Activated effector memory CD4-positive, alpha-beta T cell treated with Interleukin-2 at 50 U/mL for 16 hours (primary cell): ENCODE results near the gene UST.

Experiments used
- DNase-seq: peaks from one replicate; pipeline ENCODE4 v3.0.0-alpha.2; 2020

The UST gene

DNA sequence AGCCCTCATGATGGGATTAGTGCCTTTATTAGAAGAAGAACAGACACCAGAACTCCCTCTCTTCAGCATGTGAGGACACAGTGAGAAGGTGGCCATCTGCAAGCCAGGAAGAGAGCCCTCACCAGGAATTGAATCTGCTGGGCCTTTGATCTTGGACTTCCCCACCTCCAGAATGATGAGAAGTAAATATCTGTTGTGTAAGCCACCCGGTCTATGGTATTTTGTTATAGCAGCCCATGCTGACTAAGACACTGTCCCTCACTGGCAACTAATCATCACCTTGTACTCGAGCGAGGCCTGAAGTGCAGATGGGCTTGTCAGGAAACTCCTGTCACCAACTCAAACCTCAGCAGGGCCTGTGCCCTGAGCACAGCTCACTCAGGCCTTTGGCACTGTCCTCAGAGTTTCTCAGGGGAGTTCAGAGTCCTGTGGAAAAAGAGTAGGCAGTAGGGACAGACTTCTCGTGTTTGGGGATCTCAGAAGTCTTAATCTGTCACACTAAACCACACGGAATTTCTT is 62.0 kb downstream of the UST start:
- no peak for DNase-seq

DNA sequence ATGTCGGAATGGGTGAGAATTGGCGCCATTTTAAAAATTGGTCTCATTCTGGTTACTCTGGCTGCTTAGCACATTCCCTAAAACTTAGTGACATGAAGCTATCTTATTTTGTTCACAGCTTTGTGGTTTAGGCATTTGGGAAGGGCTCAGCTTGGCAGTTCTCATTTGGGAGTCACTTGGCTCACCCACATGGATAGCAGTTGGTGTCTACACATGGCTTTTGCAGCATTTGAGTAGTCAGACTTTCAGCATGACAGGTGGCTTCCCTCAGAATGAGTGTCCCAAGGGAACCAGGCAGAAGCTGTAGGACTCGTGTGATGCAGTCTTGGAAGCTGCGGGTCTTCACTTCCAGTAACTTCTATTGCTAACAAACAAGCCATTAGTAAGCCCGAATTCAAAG is 64.6 kb downstream of the UST start:
- no peak for DNase-seq

DNA sequence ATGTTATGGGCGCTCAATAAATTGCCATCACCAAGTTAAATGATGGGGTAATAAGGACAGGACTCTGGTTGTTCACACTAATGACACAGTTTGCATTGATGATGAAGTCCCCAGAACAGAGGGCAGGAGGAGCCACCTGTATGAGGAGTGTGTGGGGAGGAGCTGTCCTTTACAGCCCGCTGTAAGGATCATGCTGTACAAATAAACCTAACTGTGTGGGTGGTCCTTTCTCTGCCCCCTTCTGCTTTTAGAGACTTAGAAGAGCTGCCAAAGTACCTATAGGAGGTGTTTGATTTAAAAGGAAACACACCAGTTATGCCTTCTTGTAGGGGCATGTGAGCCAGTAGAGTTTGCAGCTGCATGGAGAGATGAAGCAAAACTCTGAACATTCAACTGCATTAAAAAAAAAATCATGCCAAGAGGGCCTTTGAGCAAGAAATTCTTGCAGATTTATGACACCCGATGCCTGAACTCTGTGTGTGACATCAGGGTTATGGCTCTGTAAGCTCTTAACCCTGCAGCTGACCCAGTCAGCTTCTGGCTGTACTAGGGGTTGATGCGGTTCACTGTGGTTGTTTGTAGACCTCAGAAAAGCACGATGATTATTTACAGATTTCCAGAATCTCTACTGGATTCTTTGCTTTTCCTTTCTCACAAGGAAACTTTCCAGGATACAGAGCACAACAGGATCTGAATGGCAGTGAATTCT is 67.4 kb downstream of the UST start:
- no peak for DNase-seq

DNA sequence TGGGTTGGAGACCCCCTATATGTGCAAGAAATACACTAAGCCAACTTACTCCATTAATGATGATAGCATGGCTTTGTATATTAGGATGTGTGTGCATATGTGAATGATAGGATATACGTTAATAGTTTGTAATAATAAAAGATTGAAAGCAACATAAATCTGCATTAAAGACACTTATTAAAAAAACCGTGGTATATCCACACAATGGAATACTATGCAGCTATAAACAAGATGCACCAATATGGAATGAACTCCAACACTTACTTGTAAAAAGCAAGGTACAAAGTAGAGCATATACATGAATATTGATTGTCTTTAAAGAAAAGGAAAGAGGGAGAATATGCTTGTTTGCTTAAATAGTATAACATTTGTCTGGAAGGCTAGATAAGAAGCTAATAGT is 68.0 kb downstream of the UST start:
- no peak for DNase-seq

DNA sequence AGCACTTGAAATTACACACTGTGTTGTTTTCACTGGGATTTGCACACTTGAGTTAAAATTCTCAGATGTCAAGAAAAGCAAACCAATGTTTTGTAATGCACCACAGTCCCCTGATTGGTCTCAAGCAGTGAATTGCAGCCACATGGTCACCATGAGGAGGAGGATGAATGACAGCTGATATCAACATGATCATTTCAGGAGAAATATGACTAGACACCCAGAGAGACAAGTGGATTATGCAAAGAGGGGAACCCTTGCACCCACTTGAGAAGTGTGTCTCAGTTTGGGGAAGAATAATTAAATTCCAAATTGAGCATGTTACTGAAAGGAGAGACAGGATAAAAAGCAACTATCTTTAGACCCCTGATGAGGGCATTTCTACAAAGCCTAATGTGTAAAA is 69.3 kb downstream of the UST start:
- DNase-seq, result no peak

DNA sequence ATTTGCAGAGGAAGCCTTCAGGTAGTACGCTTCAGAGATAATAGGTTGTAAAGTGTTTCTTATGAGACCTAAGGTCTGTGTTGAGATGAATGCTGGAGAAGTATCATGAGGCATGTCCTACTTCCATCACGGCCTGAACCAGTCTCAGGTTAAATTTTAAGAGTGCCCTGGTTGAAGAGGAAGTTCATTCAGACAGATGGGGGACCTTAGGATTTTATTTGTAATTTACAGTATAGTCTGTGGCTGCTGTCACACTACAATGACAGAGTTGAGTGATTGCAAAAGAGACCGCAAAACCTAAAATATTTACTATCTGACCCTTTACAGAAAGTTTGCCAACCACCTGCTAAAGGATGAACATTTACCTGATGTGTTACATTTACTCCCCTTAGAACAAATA is 70.9 kb downstream of the UST start:
- DNase-seq, result no peak

DNA sequence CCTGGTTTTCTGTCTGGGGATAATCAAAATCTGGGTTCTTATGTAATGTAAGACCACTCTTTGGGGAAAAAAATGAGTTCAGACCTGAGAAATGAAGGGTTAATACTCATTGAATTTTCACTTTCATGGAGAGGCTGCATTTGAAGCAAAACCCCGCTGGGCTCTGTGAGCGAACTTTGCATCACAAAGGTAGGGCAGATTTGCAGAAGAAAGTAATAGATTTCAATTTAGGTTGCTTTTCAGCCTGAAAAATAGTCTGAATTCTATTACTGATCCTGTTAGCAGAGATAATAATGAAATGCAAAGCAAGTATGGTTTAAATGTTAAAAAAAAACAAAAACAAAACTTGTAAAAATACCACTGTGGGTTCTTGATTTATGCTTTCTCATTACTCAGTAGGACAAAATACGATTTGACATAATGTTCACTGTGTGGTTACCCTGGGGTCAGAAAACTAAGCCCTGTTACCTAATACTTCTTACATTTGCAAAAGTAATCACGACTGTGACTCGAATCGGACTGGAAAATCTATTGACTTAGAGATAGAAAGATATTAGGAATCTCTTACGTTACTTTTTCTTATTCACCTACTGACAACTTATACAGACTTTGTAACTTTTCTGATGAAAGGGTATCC is 72.2 kb downstream of the UST start:
- DNase-seq, result no peak

DNA sequence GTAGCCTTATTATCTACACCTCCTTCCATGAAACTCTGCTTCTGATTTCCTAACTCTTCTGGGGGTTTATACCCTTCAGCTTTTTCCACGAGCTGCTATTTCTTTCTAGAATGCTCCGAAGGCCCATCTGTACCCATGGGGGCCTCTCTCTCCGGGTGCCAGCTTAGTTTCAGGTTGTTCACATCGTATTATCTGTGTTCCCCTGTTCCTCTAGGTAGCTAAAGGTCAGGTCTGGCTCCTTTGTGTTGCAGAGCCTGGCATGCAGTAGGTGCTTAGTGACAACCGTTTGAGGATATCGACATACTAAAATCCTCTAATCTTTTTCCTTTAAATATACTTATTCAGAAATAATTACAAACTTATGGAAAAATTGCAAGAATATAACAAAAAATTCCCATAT is 73.0 kb downstream of the UST start:
- DNase-seq, result no peak

DNA sequence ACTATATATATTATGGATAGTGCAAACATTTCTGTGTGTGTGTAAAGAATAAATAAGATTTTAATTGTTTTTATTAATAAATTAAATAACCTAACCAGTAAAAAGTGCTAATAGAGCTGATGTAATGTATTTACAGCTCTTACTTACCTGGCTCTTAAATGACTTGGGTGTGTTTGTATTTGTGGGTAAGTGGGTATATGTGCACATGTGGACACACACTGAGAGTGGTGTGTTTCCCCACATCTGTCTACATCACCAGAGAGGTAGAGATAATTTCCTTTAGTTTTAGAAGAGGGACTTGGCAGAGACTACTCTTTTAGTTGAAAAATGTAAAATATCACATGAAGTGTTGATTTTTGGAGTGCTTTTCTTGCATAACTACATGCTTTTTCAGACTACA is 76.0 kb downstream of the UST start:
- no peak for DNase-seq

DNA sequence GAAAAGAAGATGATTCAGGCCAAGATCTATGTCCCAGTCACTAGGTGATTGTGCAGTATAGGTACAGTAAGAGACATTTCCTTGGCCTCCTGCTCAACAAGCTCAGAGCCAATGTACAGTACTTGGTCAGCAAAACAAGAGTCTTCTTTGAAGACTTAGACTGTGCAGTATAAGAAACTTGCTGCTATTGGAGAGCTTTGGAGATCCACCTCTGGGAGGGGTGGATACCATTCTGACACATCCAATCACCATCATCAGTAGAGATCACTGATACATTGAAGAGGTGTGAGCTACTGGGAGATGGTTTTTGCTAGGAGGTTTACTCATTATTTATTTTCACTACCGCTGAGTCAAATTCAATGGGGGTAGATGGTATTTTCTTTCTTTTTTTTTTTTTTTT is 77.5 kb downstream of the UST start:
- no peak for DNase-seq

DNA sequence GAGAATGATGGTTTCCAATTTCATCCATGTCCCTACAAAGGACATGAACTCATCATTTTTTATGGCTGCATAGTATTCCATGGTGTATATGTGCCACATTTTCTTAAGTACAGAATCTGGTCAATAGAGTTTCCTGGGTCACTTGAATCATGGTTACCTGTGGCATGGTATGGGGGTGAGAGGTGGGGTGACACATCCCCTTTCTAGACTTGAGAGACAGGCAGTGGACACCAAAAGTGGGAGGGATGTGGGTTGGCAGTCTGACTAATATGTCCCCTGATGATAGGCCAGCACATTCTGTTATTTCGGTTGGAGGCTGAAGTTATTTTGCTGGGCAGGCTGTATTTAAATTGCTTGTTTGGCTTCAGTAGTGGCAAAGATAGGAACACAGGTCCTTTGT is 78.1 kb downstream of the UST start:
- DNase-seq, result no peak

DNA sequence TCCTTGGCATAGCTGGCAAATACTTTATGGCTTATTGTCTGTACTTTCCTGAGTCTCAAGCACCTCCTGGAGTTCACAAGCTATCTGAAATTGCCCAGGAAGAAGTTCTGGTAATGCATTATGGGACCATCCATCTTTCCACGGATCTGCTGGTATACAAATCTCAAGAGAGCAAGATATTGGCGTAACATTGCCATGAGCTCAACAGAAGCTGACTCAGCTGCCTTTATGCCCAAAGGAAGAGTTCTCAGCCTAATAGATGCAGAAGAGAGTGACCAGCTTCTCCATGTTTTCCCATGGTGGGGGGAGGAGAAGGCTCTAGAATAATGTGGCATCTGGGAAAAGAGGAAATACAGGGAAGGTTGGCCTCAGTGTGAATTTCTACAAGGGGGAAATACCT is 78.7 kb downstream of the UST start:
- no peak for DNase-seq

DNA sequence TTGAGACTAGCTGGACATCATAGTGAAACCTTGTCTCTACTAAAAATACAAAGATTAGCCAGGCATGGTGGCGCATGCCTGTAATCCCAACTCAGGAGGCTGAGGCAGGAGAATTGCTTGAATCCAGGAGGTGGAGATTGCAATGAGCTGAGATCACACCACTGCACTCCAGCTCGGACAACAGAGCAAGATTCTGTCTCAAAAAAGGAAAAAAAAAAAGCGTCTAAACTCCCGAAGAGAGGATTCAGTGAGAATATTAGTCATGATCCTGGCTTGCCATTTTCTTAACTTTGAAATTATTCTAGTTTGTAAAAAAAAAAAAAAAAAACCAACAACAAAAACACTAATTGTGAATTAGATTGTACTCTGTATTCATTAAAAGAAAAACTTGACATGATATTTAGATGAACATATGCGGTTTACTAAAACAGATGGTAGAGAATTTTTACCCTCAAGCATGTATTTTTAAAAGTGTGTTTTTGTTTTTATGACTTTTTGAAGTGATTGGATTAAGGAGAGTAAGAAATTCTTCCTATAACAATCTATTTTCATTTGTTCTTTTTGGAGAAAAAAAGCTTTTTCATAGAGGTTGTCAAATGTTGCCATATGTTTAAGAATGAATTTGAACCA is 80.7 kb downstream of the UST start:
- no peak for DNase-seq

DNA sequence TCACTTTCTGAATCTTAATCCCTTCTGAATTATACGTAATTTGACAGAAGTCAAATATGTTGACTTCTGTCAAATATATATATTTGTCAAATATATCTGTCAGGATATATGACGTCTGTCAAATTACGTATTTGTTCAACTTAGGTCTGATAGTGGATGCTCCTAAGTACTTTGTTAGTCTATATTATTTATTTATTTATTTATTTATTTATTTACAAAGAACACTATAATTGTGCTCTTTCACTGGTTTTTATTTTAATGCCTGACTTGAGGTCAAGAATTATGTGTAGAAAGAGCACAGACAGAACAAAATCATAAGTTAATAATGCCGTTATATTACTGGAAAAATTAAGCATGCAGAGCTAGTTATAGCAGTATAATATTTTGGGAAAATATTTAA is 81.2 kb downstream of the UST start:
- no peak for DNase-seq

DNA sequence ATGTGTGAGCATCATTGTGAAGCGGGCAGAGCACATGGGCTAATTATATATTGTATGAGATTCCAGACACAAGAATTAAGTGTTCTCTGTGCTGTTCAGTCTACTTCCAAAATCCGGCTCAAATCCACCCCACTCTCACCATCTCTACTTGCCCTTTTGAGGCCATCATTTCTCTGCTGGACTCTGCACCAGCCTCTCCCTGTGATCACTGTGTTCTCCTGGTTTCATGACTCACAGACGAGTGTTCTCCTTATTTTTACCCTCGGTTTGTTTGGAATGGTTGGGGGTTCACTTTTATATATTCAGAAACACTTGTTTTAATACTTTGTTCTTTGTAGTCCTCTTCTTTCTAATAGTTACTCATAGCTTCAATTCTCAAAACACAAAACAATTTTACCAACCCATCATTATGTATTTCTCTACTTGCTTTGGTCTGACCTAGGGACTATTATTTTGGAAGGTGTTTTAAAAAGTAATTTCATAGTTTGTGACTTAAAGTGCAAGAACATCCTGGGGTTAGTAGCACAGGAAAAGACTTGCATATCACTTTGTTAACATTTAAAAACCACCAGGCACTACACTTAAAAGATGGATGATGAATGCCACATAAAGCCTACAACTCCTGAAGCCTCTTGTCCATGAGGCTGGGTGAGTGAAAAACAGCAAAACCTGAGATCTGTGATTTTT is 82.7 kb downstream of the UST start:
- DNase-seq, result no peak

DNA sequence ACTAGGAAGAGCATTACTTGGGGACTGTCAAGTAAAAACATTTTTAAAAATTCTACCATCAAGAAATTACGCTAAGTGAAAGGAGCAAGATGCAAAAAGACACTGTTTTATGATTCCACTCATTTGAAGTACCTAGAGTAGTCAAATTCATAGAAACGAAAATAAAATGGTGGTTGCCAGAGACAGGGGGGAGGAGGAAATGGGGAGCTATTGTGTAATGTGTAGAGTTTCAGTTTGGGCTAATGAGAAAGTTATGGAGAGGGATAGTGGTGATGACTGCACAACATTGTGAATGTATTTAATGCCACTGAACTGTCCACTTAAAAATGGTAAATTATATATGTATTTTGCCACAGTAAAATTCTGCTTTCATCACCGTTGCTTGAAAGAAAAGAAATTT is 83.8 kb downstream of the UST start:
- DNase-seq, result no peak

DNA sequence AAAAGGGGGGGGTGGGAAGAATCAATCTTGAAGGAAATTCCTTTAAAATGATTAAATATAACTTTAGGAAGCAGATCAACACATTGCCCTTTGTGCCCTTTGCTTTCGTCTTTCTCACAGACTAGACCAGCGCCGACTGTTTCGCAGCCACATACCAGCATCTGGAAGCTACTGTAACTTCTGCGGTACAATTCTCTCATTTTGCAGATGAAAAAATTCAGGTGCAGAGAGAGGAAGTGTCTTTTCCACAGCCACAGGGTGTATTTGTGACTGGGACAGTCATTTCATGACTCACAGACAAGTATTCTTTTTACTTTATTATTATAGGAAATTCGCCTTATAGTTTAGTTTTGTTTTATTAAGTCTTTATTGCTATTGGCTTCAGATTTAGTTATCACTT is 84.2 kb downstream of the UST start:
- DNase-seq, result peak; percentile 16

DNA sequence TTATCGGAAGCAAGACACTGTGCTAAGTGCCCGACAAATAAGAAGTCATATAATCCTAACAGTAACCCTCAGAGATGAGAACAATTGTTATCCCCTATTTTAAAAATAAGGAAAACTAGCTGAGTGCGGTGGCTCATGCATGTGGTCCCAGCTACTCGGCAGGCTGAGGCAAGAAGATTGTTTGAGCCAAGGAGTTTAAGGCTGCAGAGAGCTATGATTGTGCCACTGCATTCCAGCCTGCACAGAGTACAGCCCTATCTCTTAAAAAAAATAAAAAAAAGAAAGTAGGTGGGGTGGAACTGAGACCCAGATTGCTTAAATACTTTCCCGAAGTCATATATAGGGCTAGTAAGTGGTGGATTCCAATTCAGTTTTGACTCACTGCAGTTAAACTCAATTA is 84.7 kb downstream of the UST start:
- DNase-seq, result no peak

DNA sequence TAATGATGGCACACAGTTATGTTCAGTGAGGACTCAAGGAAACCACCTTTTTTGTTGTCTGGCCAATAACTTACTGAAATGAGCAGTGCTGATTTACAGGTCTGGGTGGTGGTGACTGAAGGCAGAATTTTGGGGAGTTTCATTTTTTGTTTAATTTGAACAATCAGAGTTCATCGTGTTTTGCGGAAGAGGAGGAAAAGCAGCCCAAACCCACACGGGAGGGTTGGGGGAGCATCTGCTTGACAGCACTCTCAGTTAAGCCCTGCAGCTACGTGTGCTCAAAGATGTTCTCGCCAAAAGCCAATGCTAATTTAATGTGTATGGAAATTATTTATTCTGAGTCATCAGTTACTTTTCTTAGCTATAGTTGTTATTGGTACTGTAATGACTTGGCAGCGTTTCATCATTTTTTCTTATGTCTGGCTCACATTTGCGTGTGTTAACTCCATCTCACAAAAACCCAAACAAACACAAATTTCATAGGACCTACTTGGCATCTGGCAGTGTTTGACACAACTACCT is 89.2 kb downstream of the UST start:
- DNase-seq, result no peak

DNA sequence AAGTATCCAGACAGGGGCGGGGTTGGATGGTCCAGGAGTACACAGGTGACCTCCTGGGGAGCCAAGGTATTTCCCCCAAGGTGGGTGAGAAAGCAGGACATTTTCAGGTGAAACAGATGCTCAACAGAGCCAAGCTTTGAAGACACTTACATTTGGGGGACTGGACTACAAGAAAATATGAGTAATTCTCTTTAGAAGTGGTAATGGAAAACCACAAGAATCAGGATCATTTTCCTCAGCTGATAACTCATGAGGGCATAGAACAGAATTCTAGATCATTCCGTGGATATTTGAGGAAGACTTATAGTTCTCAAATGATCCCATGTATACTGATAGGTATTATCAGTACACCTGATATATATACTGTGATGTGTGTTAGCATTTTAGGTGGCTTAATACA is 89.9 kb downstream of the UST start:
- no peak for DNase-seq

DNA sequence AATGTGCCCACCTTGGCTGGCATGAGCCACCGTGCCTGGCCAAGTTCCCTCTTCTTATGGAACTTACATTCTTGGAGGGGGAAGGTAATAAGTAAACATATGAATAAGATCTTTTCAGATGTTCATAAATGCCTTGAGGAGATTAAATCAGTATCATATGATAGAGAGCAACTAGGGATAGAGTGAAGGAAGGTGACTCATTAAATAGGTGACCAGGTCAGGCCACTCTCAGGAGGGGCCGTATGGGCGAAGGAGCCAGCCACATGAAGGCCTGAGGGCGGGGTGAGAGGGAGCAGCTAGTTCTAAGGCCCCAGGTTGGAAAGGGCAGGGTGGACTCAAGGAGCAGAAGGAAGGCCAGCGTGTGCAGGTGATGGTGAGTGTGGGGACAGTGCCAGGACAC is 91.1 kb downstream of the UST start:
- no peak for DNase-seq

DNA sequence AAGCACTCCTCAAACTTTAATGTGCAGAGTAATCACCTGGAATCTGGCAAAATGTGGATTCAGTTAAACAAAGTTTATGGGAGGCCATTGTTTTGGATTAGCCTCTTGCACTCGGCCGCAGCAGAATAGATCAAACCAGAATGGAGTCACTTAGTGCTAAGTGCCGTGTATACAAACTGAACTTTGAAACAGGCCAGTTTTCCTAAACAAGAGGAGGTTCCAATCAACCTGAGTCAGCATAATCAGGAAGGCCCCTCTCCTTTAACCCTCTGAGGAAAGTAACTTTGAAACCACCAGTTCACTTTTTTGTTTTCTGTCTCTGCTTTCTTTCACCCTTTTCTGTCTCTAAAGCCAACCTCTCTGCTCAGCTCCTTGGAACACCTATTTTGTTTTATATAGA is 92.2 kb downstream of the UST start:
- DNase-seq, result no peak

DNA sequence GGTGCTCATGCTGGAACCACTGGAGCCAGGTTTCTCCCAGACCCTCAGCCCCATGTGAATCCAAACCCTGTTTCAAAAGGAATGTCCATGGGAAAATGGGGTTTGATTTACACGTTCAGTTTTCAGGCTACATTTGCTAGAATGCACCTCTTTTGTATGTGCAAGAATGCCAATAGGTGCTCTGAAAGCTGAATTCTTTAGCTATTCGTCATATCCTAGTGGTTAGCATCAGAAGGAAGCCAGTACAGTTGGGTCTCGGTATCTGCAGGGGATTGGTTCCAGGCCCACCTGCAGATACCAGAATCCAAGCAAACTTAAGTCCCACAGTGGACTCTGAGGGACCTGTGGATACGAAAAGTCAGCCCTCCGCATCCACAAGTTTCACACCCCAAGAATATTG is 93.4 kb downstream of the UST start:
- no peak for DNase-seq
